IMR-90 (cell line): ENCODE data around the gene KCNF1. TPM values are rescaled to one million over a fixed set of nuclear protein-coding genes. Genes with fewer than 3 reads are reported as not detected.

Source experiments
- ATAC-seq: fragments of 200-7000 bp; cut with Tn5 transposase; 2 replicates; pipeline ENCODE4 v1.9.1; 2020; ENCODE audit warnings: low read depth, mild to moderate bottlenecking, moderate library complexity
- BruUV-seq: library from RNA; stranded (reverse); fragments of 400-500 nt; replicated peaks from 2 replicates; lab custom pipeline; 2021; lab: Mats Ljungman, UMichigan
- CTCF ChIA-PET: fragments of 300-600 bp; formaldehyde crosslinking; extraction: SDS; loops from one replicate; lab custom pipeline; 2021; ENCODE audit warnings: antibody characterized with exemption; lab: Yijun Ruan, JAX
- POLR2A ChIA-PET: fragments of 300-600 bp; sonication (Branson Sonifier 250); formaldehyde crosslinking; loops from one replicate; lab custom pipeline; 2022; ENCODE audit warnings: antibody characterized with exemption; ENCODE audit not compliant: unreplicated experiment; lab: Charles Lee
- DNase-seq: peaks from one replicate; pipeline ENCODE4 v3.0.0; 2013
- H2AFZ ChIP-seq: replicated peaks from 2 replicates; pipeline ENCODE3; 2013; ENCODE audit warnings: low read length, mild to moderate bottlenecking; ENCODE audit not compliant: poor library complexity
- H2AK5ac ChIP-seq: 2 replicates; pipeline ENCODE4 v1.6.1; 2013; ENCODE audit warnings: low read depth, low read length, inconsistent platforms
- H2AK9ac ChIP-seq: replicated peaks from 2 replicates; pipeline ENCODE3; 2013; ENCODE audit warnings: mild to moderate bottlenecking, low read depth, low read length, moderate library complexity; ENCODE audit not compliant: poor library complexity
- H2BK120ac ChIP-seq: 2 replicates; pipeline ENCODE4 v1.6.1; 2013; ENCODE audit warnings: low read depth, low read length, inconsistent platforms
- H2BK15ac ChIP-seq: 3 replicates; pipeline ENCODE4 v1.6.1; 2013; ENCODE audit warnings: low read depth, low read length, inconsistent platforms
- H2BK20ac ChIP-seq: 2 replicates; pipeline ENCODE4 v1.6.1; 2013; ENCODE audit warnings: low read depth, mild to moderate bottlenecking, inconsistent platforms, low read length, moderate library complexity
- H2BK5ac ChIP-seq: 2 replicates; pipeline ENCODE4 v1.6.1; 2013; ENCODE audit warnings: mild to moderate bottlenecking, low read depth, low read length, inconsistent platforms; ENCODE audit not compliant: poor library complexity, severe bottlenecking
- H3K14ac ChIP-seq: replicated peaks from 2 replicates; pipeline ENCODE4 v1.6.1; 2013; ENCODE audit warnings: low read depth, low read length, inconsistent platforms
- H3K18ac ChIP-seq: 2 replicates; pipeline ENCODE4 v1.6.1; 2013; ENCODE audit warnings: low read depth, low read length, control low read depth
- H3K23ac ChIP-seq: 2 replicates; pipeline ENCODE4 v1.6.1; 2013; ENCODE audit warnings: low read depth, low read length, inconsistent platforms
- H3K27ac ChIP-seq: 2 replicates; pipeline ENCODE4 v1.5.1; 2013; ENCODE audit warnings: mild to moderate bottlenecking, control low read depth, low read length; ENCODE audit not compliant: insufficient read depth
- H3K27me3 ChIP-seq: 2 replicates; pipeline ENCODE4 v1.6.1; 2013; ENCODE audit warnings: low read length; ENCODE audit not compliant: control insufficient read depth, insufficient read depth
- H3K36me3 ChIP-seq: 2 replicates; pipeline ENCODE4 v1.6.1; 2013; ENCODE audit warnings: low read length, mixed read lengths; ENCODE audit not compliant: control insufficient read depth, insufficient read depth
- H3K4ac ChIP-seq: 2 replicates; pipeline ENCODE4 v1.6.1; 2013; ENCODE audit warnings: low read depth, low read length, inconsistent platforms
- H3K4me1 ChIP-seq: 2 replicates; pipeline ENCODE4 v1.6.1; 2013; ENCODE audit warnings: low read length, mixed read lengths; ENCODE audit not compliant: control insufficient read depth, insufficient read depth
- H3K4me2 ChIP-seq: 2 replicates; pipeline ENCODE4 v1.6.1; 2013; ENCODE audit warnings: low read depth, mild to moderate bottlenecking, control low read depth, low read length, moderate library complexity
- H3K4me3 ChIP-seq: 2 replicates; pipeline ENCODE4 v1.5.1; 2013; ENCODE audit warnings: low read depth, mild to moderate bottlenecking, control low read depth, low read length, moderate library complexity; ENCODE audit not compliant: insufficient read depth
- H3K56ac ChIP-seq: 2 replicates; pipeline ENCODE4 v1.6.1; 2013; ENCODE audit warnings: low read length, inconsistent platforms; ENCODE audit not compliant: insufficient read depth; ENCODE audit errors: extremely low read depth
- H3K79me1 ChIP-seq, 2 experiments: 2 replicates each; pipeline ENCODE4 v1.6.1; 2013; ENCODE audit warnings: low read length in 2 of 2, inconsistent platforms in 1 of 2, low read depth in 1 of 2
- H3K9ac ChIP-seq: 2 replicates; pipeline ENCODE4 v1.6.1; 2013; ENCODE audit warnings: low read depth, low read length, control low read depth
- H3K9me1 ChIP-seq: 2 replicates; pipeline ENCODE4 v1.6.1; 2013; ENCODE audit warnings: low read length, inconsistent platforms; ENCODE audit not compliant: insufficient read depth
- H3K9me3 ChIP-seq: 2 replicates; pipeline ENCODE4 v1.6.1; 2013; ENCODE audit warnings: low read length; ENCODE audit not compliant: control insufficient read depth, insufficient read depth
- H4K20me1 ChIP-seq: 2 replicates; pipeline ENCODE4 v1.6.1; 2013; ENCODE audit warnings: low read length, inconsistent platforms; ENCODE audit not compliant: insufficient read depth
- H4K5ac ChIP-seq: 2 replicates; pipeline ENCODE4 v1.6.1; 2013; ENCODE audit warnings: mild to moderate bottlenecking, low read depth, low read length, control low read depth
- H4K8ac ChIP-seq, 2 experiments: 2 replicates each; pipeline ENCODE4 v1.6.1; 2013; ENCODE audit warnings: low read depth in 2 of 2, low read length in 2 of 2, control low read depth in 1 of 2, inconsistent platforms in 1 of 2
- H4K91ac ChIP-seq: 2 replicates; pipeline ENCODE4 v1.6.1; 2013; ENCODE audit warnings: low read depth, low read length, inconsistent platforms; ENCODE audit not compliant: insufficient read depth
- NFE2L2 ChIP-seq: fragments of 150-350 bp; IDR thresholded peaks from 2 replicates; pipeline ENCODE4 v1.6.1; 2016; ENCODE audit warnings: low read depth, mild to moderate bottlenecking, low read length
- RAD21 ChIP-seq: IDR thresholded peaks from 2 replicates; pipeline ENCODE4 v1.6.1; 2012; ENCODE audit warnings: low read length, improper control_type of control experiment
- SMC3 ChIP-seq: fragments of 150-350 bp; IDR thresholded peaks from 2 replicates; pipeline ENCODE4 v1.6.1; 2016; ENCODE audit warnings: low read depth, mild to moderate bottlenecking, antibody characterized with exemption, low read length, moderate library complexity
- WGBS, 2 experiments: methylation state at CpG; one replicate each; pipeline versions ENCODE4 v1.1.5 to v1.1.7; 2013; ENCODE audit warnings: missing lambda C conversion rate in 2 of 2; ENCODE audit not compliant: insufficient read length in 1 of 2; ENCODE audit errors: extremely low coverage in 2 of 2; 5-methylcytosine and 5-hydroxymethylcytosine counted together
- dilution Hi-C: fragments of 300-500 bp; cut with HindIII; formaldehyde crosslinking; loops from one replicate; pipeline ENCODE4 v1.14.3; 2018; ENCODE audit warnings: low sequenced_read_pairs; ENCODE audit not compliant: unreplicated experiment
- in situ Hi-C: fragments of 300-500 bp; cut with MboI; formaldehyde crosslinking; loops from 3 replicates; pipeline ENCODE4 v1.14.3; 2019; ENCODE audit warnings: low sequenced_read_pairs, inconsistent platforms, mixed read lengths
- intact Hi-C: fragments of 100-400 bp; cut with micrococcal nuclease; formaldehyde crosslinking; loops from 2 replicates; pipeline ENCODE4 v1.10.0; 2022
- polyA plus RNA-seq, 3 experiments: library from polyadenylated mRNA; depleted of rRNA; stranded (reverse); fragments of >200 nt; gene quantifications; 2 replicates each; pipeline ENCODE4 v1.2.3, GENCODE V29; 2012; ENCODE audit warnings: low replicate concordance in 1 of 3
- total RNA-seq: library from RNA; depleted of rRNA; stranded (reverse); fragments of >200 nt; gene quantifications from 2 replicates; pipeline ENCODE4 v1.2.3, GENCODE V29; 2012

KCNF1 gene
- total and polyA plus RNA-seq, 2 of the 4 experiments (the other 2 are of a cell fraction): 0.54 to 1.4 TPM

DNA sequence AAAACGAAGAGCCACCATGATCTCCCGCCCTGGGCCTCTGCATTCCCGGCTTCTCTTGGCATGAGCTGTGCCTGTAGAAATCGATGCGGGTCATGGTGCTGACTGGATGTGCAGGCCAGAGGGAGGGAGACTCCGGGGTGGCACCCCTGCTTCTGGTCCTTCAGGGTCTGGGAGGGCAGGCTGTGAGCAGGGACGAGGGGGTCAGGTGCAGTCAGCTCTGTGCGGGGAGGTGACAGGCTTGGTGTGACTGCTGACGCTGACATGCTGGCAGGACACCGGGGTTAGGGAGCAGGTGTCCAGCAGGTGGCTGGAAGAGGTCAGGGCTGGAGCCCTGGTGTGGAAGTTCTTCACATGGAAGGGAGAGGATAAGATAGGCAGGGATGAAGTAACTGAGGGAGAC, 48.7 kb upstream of the KCNF1 start:
- Histone ChIP-seq H2AK5ac (no peak overlapping the region), H3K9me3 (no peaks in the 10 kb centered on the region), H3K23ac (no peak overlapping the region), H4K91ac (no peak overlapping the region), H3K14ac (no peak overlapping the region), H3K79me1 (no peaks in the 10 kb centered on the region), H4K20me1 (no peaks in the 10 kb centered on the region), H4K5ac (no peak overlapping the region), H3K18ac (no peak overlapping the region), H3K4me2 (no peak overlapping the region), H3K36me3 (no peaks in the 10 kb centered on the region), H2AK9ac (no peak overlapping the region), H2BK20ac (no peak overlapping the region), H3K9ac (no peak overlapping the region), H2BK5ac (no peak overlapping the region), H2BK120ac (no peak overlapping the region), H3K27me3 (peaks cover 10% of the 10 kb centered on the region), H2AFZ (no peak overlapping the region), H4K8ac (no peak overlapping the region), H3K4me1 (peaks cover 2% of the 10 kb centered on the region; the same call in 1 of the 2 replicates), H2BK15ac (no peak overlapping the region), H3K4me3 (no peak overlapping the region), H3K9me1 (peaks cover 2% of the 10 kb centered on the region; the same call in 1 of the 2 replicates), H3K56ac (no peak overlapping the region), H3K27ac (no peak overlapping the region), H3K4ac (no peak overlapping the region)
- intact Hi-C loops (no loop called here), in situ Hi-C loops (no loop called here), dilution Hi-C loops (no loop called here)
- ChIA-PET POLR2A (no interaction called here), CTCF (interaction anchor here (0.7 kb wide), 1 partner anchor 129 kb away, joined by 3 read pairs; no protein-coding TSS in a partner anchor)
- ATAC-seq (no peak), DNase-seq (no peak)
- 85% methylated on average over 5 of the region's 10 CpGs; no CpG with 5 or more reads in 1 of the 2 experiments for WGBS, 2 experiments
- no peak for TF ChIP-seq NFE2L2
- no peak for TF ChIP-seq SMC3
- no peak for TF ChIP-seq RAD21
- no TSS peak for BruUV-seq
